SK-N-SH treated with all-trans-retinoic acid at 6 μM for 48 hours (cell line): ENCODE measurements around the gene ASCL4.

Experiments
- ISL1 ChIP-seq: fragments of 250-450 bp; sonication (Bioruptor Pico); IDR thresholded peaks from 2 replicates; pipeline ENCODE4 v2.1.2; 2022; ENCODE audit warnings: mild to moderate bottlenecking, moderate library complexity
- PATZ1 ChIP-seq: fragments of 250-450 bp; sonication (Bioruptor Pico); IDR thresholded peaks from 2 replicates; pipeline ENCODE4 v1.8.0; 2020; ENCODE audit warnings: mild to moderate bottlenecking, moderate library complexity, borderline replicate concordance
- PPARA ChIP-seq: fragments of 250-450 bp; sonication (Bioruptor Pico); IDR thresholded peaks from 2 replicates; pipeline ENCODE4 v1.5.0; 2020; ENCODE audit warnings: mild to moderate bottlenecking, borderline replicate concordance
- TSHZ2 ChIP-seq: fragments of 250-450 bp; sonication (Bioruptor Pico); IDR thresholded peaks from 2 replicates; pipeline ENCODE4 v1.5.0; 2020; ENCODE audit warnings: mild to moderate bottlenecking, moderate library complexity
- ZC3H10 ChIP-seq: fragments of 250-450 bp; sonication (Bioruptor Pico); IDR thresholded peaks from 2 replicates; pipeline ENCODE4 v1.5.1; 2021; ENCODE audit warnings: mild to moderate bottlenecking, moderate library complexity
- ZFP3 ChIP-seq: fragments of 250-450 bp; sonication (Bioruptor Pico); IDR thresholded peaks from 2 replicates; pipeline ENCODE4 v1.5.0; 2020; ENCODE audit warnings: mild to moderate bottlenecking, moderate library complexity
- ZNF70 ChIP-seq: fragments of 450-650 bp; formaldehyde crosslinking; IDR thresholded peaks from 2 replicates; pipeline ENCODE4 v1.5.0; 2020; ENCODE audit warnings: mild to moderate bottlenecking, moderate library complexity

GRCh38 chr12:107776171-107776570, 1.7 kb downstream of the ASCL4 start:
- no peak for TF ChIP-seq TSHZ2 (CRISPR knock-in tag)
- no peak for TF ChIP-seq PATZ1 (CRISPR knock-in tag)
- no peak for TF ChIP-seq ZC3H10 (CRISPR knock-in tag)
- TF ChIP-seq ZFP3 (CRISPR knock-in tag): no peak
- TF ChIP-seq ISL1 (CRISPR knock-in tag): no peak
- no peak for TF ChIP-seq ZNF70 (CRISPR knock-in tag)
- no peak for TF ChIP-seq PPARA (CRISPR knock-in tag)
